GM12873 (cell line): Measurements from ENCODE around the gene SUFU.

ENCODE experiments used
- TF ChIP-seq, protein P1 (sequence below): IDR thresholded peaks from 2 replicates; pipeline ENCODE4 v1.5.1; 2012; ENCODE audit warnings: low read depth, mild to moderate bottlenecking, moderate library complexity, low read length, control low read depth; ENCODE audit not compliant: insufficient read depth; ENCODE audit errors: missing control alignments

Gene SUFU

DNA sequence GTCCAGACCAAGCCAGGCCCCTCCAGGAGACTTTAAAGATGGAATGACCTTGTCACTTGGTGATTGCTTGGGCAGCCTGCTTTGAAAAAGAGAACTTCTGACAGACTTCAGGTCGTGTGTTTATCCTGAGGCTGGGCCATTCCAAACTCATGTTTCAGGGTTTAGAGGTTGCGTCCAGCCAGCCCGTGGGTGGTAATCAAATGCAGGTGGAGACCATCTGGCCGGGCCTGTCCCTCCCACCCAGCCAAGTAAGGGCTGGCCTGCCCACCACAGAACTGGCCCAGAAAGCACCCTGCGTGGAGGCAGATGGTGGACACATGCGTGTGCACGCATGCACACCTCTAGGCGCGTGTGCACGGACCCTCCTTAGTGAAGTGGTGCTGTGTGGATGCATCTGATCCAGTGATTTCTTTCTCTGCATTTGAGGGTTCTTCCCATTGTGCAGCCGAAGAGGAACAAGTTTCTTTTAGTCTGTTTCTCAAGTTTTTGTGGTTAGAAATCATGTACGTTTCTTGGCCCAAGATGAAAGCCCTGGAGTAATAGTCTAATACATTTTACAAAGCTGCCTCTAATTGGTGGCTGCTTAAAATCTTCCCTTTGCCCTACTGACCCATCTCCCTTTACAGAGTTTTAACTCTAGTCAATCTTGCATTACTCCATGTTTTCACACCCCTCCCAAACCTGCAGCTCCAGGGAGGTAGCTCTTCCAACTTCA is 43.0 kb downstream of the SUFU start:
- TF ChIP-seq, protein P1, sequence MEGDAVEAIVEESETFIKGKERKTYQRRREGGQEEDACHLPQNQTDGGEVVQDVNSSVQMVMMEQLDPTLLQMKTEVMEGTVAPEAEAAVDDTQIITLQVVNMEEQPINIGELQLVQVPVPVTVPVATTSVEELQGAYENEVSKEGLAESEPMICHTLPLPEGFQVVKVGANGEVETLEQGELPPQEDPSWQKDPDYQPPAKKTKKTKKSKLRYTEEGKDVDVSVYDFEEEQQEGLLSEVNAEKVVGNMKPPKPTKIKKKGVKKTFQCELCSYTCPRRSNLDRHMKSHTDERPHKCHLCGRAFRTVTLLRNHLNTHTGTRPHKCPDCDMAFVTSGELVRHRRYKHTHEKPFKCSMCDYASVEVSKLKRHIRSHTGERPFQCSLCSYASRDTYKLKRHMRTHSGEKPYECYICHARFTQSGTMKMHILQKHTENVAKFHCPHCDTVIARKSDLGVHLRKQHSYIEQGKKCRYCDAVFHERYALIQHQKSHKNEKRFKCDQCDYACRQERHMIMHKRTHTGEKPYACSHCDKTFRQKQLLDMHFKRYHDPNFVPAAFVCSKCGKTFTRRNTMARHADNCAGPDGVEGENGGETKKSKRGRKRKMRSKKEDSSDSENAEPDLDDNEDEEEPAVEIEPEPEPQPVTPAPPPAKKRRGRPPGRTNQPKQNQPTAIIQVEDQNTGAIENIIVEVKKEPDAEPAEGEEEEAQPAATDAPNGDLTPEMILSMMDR, result no peak

DNA sequence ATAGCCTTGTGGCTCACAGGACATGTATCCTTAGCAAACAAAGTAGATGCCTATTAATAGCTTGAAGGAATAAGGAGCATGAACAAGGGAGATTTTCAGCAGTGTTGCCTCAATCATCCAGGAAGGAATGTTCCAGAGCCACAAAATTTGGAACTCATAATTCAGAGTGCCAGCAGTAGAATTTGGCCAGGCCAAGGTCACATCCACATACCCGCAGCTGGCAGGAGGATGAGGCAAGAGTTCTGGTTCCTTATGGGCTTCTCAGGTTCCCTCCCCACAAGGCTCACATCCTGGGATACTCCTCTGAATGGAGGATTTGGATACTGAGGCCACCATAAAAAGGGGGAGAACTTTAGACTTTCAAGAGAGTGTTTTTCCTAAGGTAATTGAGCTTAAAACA is 45.8 kb downstream of the SUFU start:
- TF ChIP-seq, protein P1, result no peak

DNA sequence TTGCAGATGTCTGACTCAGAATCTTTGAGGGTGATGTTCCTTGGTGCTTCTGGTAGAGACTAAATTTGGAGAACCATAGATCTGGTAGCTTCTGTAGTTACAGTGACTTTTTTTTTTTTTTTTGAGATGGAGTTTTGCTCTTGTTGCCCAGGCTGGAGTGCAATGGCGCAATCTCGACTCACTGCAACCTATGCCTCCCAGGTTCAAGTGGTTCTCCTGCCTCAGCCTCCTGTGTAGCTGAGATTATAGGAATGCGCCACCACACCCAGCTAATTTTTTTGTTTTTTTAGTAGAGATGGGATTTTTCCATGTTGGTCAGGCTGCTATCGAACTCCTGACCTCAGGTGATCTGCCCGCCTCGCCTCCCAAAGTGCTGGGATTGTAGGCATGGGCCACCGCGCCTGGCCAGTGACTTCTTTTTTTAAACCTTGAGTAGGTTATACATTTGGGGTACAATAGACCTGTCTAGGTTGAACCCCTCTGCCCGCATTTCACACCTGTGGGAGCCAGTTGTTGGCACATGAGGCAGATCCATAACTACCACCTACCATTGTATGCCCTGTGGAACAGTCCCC is 47.0 kb downstream of the SUFU start:
- TF ChIP-seq, protein P1, result no peak

DNA sequence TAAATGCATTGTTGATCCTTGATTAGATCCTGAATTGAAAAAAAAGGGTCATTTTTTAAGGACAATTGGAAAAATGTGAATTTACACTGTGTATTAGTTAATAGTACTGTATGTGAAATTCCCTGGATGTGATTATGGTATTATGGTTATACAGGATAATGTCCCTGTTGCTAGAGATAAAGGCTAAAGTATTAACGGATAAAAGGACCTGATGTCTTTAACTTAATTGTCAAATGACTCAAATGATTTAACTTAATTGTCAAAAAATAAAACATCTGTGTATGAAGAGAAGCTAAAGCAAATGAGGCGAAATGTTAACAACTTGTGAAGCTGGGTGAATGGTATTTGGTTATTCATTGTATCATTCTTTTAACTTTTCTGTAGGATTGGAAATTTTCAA is 48.8 kb downstream of the SUFU start:
- TF ChIP-seq, protein P1, result no peak

DNA sequence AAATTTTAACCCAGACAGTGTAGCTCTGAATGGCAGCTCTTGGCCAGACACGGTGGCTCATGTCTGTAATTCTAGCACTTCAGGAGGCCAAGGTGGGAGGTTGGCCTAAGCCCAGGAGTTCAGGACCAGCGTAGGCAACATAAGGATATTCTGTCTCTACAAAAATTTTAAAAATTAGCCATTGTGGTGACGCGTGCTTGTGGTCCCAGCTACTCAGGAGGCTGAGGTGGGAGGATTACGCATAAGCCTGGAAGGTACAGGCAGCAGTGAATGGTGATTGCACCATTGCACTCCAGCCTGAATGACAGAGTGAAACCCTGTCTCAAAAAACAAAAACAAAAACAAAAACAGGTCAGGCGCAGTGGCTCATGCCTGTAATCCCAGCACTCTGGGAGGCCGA is 50.0 kb downstream of the SUFU start:
- TF ChIP-seq, protein P1, result no peak

DNA sequence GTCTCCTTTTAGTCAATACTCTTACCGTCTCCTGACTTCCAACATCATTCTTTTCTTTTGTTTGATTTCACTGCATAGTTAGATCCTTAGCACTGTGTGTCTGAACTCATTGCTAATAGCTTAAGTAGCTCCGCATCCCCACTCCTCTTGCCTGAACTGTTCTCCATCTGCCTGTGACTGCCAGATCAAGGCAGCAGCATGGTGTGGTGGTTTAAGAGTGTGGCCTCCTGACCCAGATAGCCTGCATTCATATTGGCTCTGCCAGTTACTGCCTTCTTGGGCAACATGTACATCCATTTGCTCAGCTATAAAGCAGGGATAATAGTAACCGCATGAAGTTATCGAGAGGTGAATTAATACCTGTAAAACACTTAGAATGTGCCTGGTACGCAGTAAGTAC is 50.8 kb downstream of the SUFU start:
- TF ChIP-seq, protein P1, result no peak

DNA sequence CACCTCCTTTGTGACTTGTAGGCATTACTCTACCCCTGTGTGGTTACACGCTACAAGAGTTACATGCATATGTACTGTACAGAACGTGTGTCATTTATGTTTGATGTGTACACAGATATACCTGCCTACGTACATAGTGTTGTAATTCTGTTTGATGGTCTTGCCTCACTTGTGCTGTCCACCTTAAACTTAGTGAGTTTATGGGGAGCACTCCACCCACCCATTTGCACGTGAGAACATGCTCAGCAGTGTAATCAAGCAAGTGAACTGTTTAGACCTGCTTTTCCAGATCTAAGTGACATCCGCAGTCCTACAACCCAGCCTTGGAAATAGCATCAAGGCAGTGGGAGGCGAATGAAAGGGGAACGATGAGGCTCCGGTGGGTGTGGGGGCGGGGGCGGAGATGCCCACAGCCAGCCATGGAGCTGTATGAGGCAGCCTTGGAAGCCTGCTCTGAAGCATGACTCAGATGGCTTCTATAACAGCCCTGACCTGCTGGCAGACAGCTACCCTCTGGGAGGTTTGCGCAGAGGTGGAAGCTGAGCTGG is 52.1 kb downstream of the SUFU start:
- TF ChIP-seq, protein P1, result no peak
